Right lobe of liver (tissue), 6 donors: Measurements from ENCODE around the gene TENM4. TPM values are rescaled to one million over a fixed set of nuclear protein-coding genes. Genes with fewer than 3 reads are reported as not detected.
A peak's percentile ranks its signal among the peaks of the same experiment; 100 is the strongest.

Experiments used
- ATAC-seq, 4 donors: fragments of 200-7000 bp; cut with Tn5 transposase; one replicate each; pipeline ENCODE4 v1.9.1; 2020; ENCODE audit warnings: mild to moderate bottlenecking in 4 of 4, moderate library complexity in 4 of 4
- DNase-seq, 3 donors: peaks; one replicate each; pipeline ENCODE4 v3.0.0-alpha.2; 2020
- H3K27ac ChIP-seq, 3 donors: fragments of 200-600 bp; one replicate each; pipeline ENCODE4 v1.8.0; 2022
- H3K27me3 ChIP-seq, 2 donors: fragments of 200-600 bp; one replicate each; pipeline ENCODE4 v1.8.0; 2022
- H3K36me3 ChIP-seq, 4 donors: fragments of 200-600 bp; sonication (generic) in 1 of 4; one replicate each; pipeline versions ENCODE4 v1.5.1 to v1.8.0; 2017 to 2022; ENCODE audit warnings: control low read depth in 1 of 4
- H3K4me1 ChIP-seq, 4 donors: fragments of 200-600 bp; sonication (generic) in 1 of 4; one replicate each; pipeline versions ENCODE4 v1.5.1 to v1.8.0; 2017 to 2022; ENCODE audit warnings: control low read depth in 1 of 4
- H3K4me3 ChIP-seq, 3 donors: fragments of 200-600 bp; one replicate each; pipeline ENCODE4 v1.8.0; 2022
- H3K9me3 ChIP-seq, 4 donors: fragments of 200-600 bp; sonication (generic) in 1 of 4; one replicate each; pipeline versions ENCODE4 v1.5.1 to v1.8.0; 2017 to 2022; ENCODE audit warnings: control low read depth in 1 of 4
- POLR2A ChIP-seq: fragments of 450-650 bp; IDR thresholded peaks from one replicate; pipeline ENCODE4 v1.6.1; 2017; ENCODE audit warnings: antibody characterized with exemption, mild to moderate bottlenecking
- WGBS: methylation state at CpG from one replicate; pipeline ENCODE4 v1.1.6; 2018; ENCODE audit warnings: low coverage, low lambda C conversion rate; ENCODE audit not compliant: insufficient coverage; ENCODE audit errors: missing lambda C conversion rate; 5-methylcytosine and 5-hydroxymethylcytosine counted together
- intact Hi-C, 2 donors: fragments of 100-400 bp; cut with DNase I; formaldehyde crosslinking; loops; one replicate each; pipeline versions ENCODE4 v1.11.2 to v1.14.1; 2022
- total RNA-seq, 6 experiments: library from RNA; depleted of rRNA in 2 of 6; stranded (reverse); fragments of >200 nt in 2 of 6; fragmentation: NEBNext Ultra II Directional in 3 of 6; extraction: Animal tissue kit (Norgen Biotek cat#: 25700) in 3 of 6; gene quantifications; one replicate each; pipeline versions ENCODE4 v1.1.0 to v1.2.4, GENCODE V29; 2016 to 2023
- TF ChIP-seq, protein P1 (sequence below), 4 donors: fragments of 200-600 bp in 3 of 4; fragments of 450-650 bp in 1 of 4; IDR thresholded peaks; one replicate each; pipeline versions ENCODE4 v1.5.1 to v1.8.0; 2016 to 2022; ENCODE audit warnings: antibody characterized with exemption in 4 of 4, mild to moderate bottlenecking in 2 of 4
- donor health status: DM: no; HTN: yes; CAD: no.
- donor health status: DM: no; HTN: no; CAD: no.
- donor health status: DM: no; HTN: no; CAD: no.
- donor health status: DM: no; HTN: yes; CAD: no.
- donor health status: DM: no; HTN: yes; CAD: no.

The TENM4 gene
- total RNA-seq, 6 experiments from 2014 or later, result 0.04 to 0.58 (median 0.14) TPM; not detected in 2

DNA sequence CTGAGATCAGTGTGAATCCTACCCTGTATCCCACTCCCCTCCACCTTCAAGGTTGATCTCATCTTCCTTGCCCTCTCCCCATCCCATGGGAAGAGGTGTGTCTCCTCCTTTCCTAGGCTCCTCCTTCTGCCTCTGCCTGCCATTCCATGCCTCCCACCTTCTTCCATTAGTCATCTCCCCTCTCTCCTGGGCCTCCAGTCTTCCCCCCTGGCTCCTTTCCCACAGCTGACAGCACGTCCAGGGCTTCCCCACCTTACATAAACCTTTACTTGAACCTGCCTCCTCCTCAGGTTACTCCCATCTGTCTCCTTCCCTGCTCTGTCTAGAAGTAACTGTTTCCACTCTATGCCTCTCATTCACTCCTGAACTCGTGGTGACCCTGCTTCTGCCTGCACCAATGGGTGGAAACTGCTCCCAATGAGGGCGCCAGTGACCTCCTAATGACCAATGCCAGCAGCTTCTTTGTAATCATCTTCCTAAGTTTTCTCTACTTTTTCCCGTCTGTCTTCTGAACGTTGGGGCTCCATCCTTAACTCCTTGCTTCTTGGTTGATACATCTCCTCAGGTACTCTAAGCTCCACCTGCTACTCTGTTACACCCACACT lies 599.3 kb downstream of the TENM4 start:
- H3K9me3 ChIP-seq, result no peaks in the 10 kb centered on the region
- no peaks in the 10 kb centered on the region for H3K36me3 ChIP-seq
- peaks cover 0 to 26% (median 0%) of the 10 kb centered on the region in 4 donors for H3K4me1 ChIP-seq
- TF ChIP-seq, protein P1, sequence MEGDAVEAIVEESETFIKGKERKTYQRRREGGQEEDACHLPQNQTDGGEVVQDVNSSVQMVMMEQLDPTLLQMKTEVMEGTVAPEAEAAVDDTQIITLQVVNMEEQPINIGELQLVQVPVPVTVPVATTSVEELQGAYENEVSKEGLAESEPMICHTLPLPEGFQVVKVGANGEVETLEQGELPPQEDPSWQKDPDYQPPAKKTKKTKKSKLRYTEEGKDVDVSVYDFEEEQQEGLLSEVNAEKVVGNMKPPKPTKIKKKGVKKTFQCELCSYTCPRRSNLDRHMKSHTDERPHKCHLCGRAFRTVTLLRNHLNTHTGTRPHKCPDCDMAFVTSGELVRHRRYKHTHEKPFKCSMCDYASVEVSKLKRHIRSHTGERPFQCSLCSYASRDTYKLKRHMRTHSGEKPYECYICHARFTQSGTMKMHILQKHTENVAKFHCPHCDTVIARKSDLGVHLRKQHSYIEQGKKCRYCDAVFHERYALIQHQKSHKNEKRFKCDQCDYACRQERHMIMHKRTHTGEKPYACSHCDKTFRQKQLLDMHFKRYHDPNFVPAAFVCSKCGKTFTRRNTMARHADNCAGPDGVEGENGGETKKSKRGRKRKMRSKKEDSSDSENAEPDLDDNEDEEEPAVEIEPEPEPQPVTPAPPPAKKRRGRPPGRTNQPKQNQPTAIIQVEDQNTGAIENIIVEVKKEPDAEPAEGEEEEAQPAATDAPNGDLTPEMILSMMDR (IDR thresholded peaks at IDR 0.05), result no peak
- TF ChIP-seq POLR2A, result no peak
- H3K4me3 ChIP-seq, result no peak overlapping the region
- H3K27me3 ChIP-seq, result no peaks in the 10 kb centered on the region
- no peak for ATAC-seq
- no peak overlapping the region for H3K27ac ChIP-seq
- WGBS, result 60% methylated on average over 3 of the region's 5 CpGs
- intact Hi-C loops, result no loop called here
- DNase-seq, result no peak

DNA sequence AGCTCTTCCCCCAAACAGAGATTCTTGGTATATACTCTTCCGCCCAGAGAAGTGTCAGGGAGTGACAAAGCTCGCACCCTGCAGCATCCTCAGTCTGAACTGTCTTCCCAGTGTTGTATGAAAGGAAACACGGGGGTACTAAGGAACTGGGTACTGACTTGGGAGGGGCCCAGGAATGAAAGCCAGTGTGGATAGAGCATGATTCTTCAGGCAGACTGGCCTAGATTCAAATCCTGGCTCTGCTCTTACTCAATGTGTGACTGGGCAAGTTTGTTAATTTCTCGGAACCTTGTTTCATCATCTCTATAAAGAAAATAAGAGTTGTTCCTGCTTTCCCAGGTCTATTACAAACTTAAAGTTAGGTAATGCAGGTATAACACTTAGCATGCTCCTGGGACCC lies 600.2 kb downstream of the TENM4 start:
- Histone ChIP-seq H3K27ac (no peak overlapping the region), H3K27me3 (no peaks in the 10 kb centered on the region), H3K9me3 (no peaks in the 10 kb centered on the region), H3K36me3 (no peaks in the 10 kb centered on the region), H3K4me3 (no peak overlapping the region), H3K4me1 (peaks cover 0 to 26% (median 0%) of the 10 kb centered on the region in 4 donors)
- TF ChIP-seq POLR2A, result no peak
- TF ChIP-seq, protein P1 (IDR thresholded peaks at IDR 0.05), result no peak
- intact Hi-C loops, result no loop called here
- 38% methylated on average over 4 of the region's 4 CpGs for WGBS
- ATAC-seq (peak; percentile 51 to 88 (median 81)), DNase-seq (no peak)

- TF ChIP-seq, protein P1 (IDR thresholded peaks at IDR 0.05), result no peak
- no peak for TF ChIP-seq POLR2A
- Histone ChIP-seq H3K27ac (no peak overlapping the region), H3K27me3 (no peaks in the 10 kb centered on the region), H3K4me3 (no peak overlapping the region), H3K4me1 (peaks cover 0 to 26% (median 0%) of the 10 kb centered on the region in 4 donors), H3K9me3 (no peaks in the 10 kb centered on the region), H3K36me3 (no peaks in the 10 kb centered on the region)
- ATAC-seq (peak in 2 of 4 donors; percentile 20 to 31), DNase-seq (no peak)
- WGBS, result 56% methylated on average over 3 of the region's 3 CpGs
- intact Hi-C loops, result no loop called here
Observed at GRCh38 chr11:78840200-78840599, 600.6 kb downstream of the TENM4 start.

- no peak for DNase-seq
- TF ChIP-seq POLR2A, result no peak
- TF ChIP-seq, protein P1 (IDR thresholded peaks at IDR 0.05), result peak; percentile 14 to 30 (median 24)
- H3K4me3 ChIP-seq, result no peak overlapping the region
- peak in 3 of 4 donors; percentile 28 to 75 (median 36) for ATAC-seq
- no peaks in the 10 kb centered on the region for H3K27me3 ChIP-seq
- H3K4me1 ChIP-seq, result peaks cover 0 to 26% (median 0%) of the 10 kb centered on the region in 4 donors
- WGBS, result 17% methylated on average over 2 of the region's 2 CpGs
- no peak overlapping the region for H3K27ac ChIP-seq
- H3K36me3 ChIP-seq, result no peaks in the 10 kb centered on the region
- intact Hi-C loops, result no loop called here
- no peaks in the 10 kb centered on the region for H3K9me3 ChIP-seq
Observed at GRCh38 chr11:78838417-78838816, 602.4 kb downstream of the TENM4 start.
